SK-N-SH treated with all-trans-retinoic acid at 6 μM for 48 hours (cell line): ENCODE measurements around the gene MMP13.
"Not testable (repeated sequence)": the region's sequence is repeated elsewhere in the genome, so short reads cannot be mapped to it uniquely, and the experiment has no call there.

Experiments
- ATAC-seq: fragments of 200-7000 bp; cut with Tn5 transposase; 3 replicates; pipeline ENCODE4 v1.9.1; 2020; ENCODE audit warnings: mild to moderate bottlenecking, moderate library complexity
- ARNTL ChIP-seq: fragments of 450-650 bp; formaldehyde crosslinking; IDR thresholded peaks from 2 replicates; pipeline ENCODE4 v1.5.0; 2020; ENCODE audit warnings: low read depth, mild to moderate bottlenecking, moderate library complexity, borderline replicate concordance
- CREB5 ChIP-seq: fragments of 250-450 bp; sonication (Bioruptor Pico); IDR thresholded peaks from 2 replicates; pipeline ENCODE4 v1.5.1; 2020; ENCODE audit warnings: low read depth, mild to moderate bottlenecking, moderate library complexity
- CSDC2 ChIP-seq: fragments of 250-450 bp; sonication (Bioruptor Pico); IDR thresholded peaks from 2 replicates; pipeline ENCODE4 v1.5.0; 2020; ENCODE audit warnings: mild to moderate bottlenecking, moderate library complexity
- CSRNP3 ChIP-seq: fragments of 250-450 bp; sonication (Bioruptor Pico); IDR thresholded peaks from 2 replicates; pipeline ENCODE4 v1.5.1; 2021; ENCODE audit warnings: mild to moderate bottlenecking, moderate library complexity
- GLIS3 ChIP-seq: fragments of 250-450 bp; sonication (Bioruptor Pico); IDR thresholded peaks from 2 replicates; pipeline ENCODE4 v1.5.0; 2020; ENCODE audit warnings: mild to moderate bottlenecking, moderate library complexity
- ISL1 ChIP-seq: fragments of 250-450 bp; sonication (Bioruptor Pico); IDR thresholded peaks from 2 replicates; pipeline ENCODE4 v2.1.2; 2022; ENCODE audit warnings: mild to moderate bottlenecking, moderate library complexity
- OSR1 ChIP-seq: fragments of 250-450 bp; sonication (Bioruptor Pico); IDR thresholded peaks from 2 replicates; pipeline ENCODE4 v1.8.0; 2022; ENCODE audit warnings: moderate library complexity, mild to moderate bottlenecking, inconsistent platforms
- PATZ1 ChIP-seq: fragments of 250-450 bp; sonication (Bioruptor Pico); IDR thresholded peaks from 2 replicates; pipeline ENCODE4 v1.8.0; 2020; ENCODE audit warnings: mild to moderate bottlenecking, moderate library complexity, borderline replicate concordance
- POU6F1 ChIP-seq: fragments of 250-450 bp; sonication (Bioruptor Pico); IDR thresholded peaks from 2 replicates; pipeline ENCODE4 v1.8.0; 2021; ENCODE audit warnings: low read depth, mild to moderate bottlenecking, moderate library complexity, borderline replicate concordance
- SNAI2 ChIP-seq: fragments of 250-450 bp; sonication (Bioruptor Pico); IDR thresholded peaks from 2 replicates; pipeline ENCODE4 v1.5.0; 2020; ENCODE audit warnings: mild to moderate bottlenecking, moderate library complexity
- TCF4 ChIP-seq: fragments of 250-450 bp; sonication (Bioruptor Pico); IDR thresholded peaks from 2 replicates; pipeline ENCODE4 v1.8.0; 2021; ENCODE audit warnings: mild to moderate bottlenecking, moderate library complexity, borderline replicate concordance
- TOX ChIP-seq: fragments of 250-450 bp; sonication (Bioruptor Pico); IDR thresholded peaks from 2 replicates; pipeline ENCODE4 v1.8.0; 2021; ENCODE audit warnings: mild to moderate bottlenecking, moderate library complexity, borderline replicate concordance
- TSHZ2 ChIP-seq: fragments of 250-450 bp; sonication (Bioruptor Pico); IDR thresholded peaks from 2 replicates; pipeline ENCODE4 v1.5.0; 2020; ENCODE audit warnings: mild to moderate bottlenecking, moderate library complexity
- ZC3H10 ChIP-seq: fragments of 250-450 bp; sonication (Bioruptor Pico); IDR thresholded peaks from 2 replicates; pipeline ENCODE4 v1.5.1; 2021; ENCODE audit warnings: mild to moderate bottlenecking, moderate library complexity
- ZFP3 ChIP-seq: fragments of 250-450 bp; sonication (Bioruptor Pico); IDR thresholded peaks from 2 replicates; pipeline ENCODE4 v1.5.0; 2020; ENCODE audit warnings: mild to moderate bottlenecking, moderate library complexity
- ZFP30 ChIP-seq: fragments of 450-650 bp; formaldehyde crosslinking; IDR thresholded peaks from 2 replicates; pipeline ENCODE4 v1.5.0; 2022; ENCODE audit warnings: mild to moderate bottlenecking, moderate library complexity
- ZNF565 ChIP-seq: fragments of 450-650 bp; formaldehyde crosslinking; conservative IDR thresholded peaks from 2 replicates; pipeline ENCODE4 v1.5.0; 2020; ENCODE audit warnings: low read depth, mild to moderate bottlenecking, moderate library complexity
- ZNF70 ChIP-seq: fragments of 450-650 bp; formaldehyde crosslinking; IDR thresholded peaks from 2 replicates; pipeline ENCODE4 v1.5.0; 2020; ENCODE audit warnings: mild to moderate bottlenecking, moderate library complexity
- ZNF8 ChIP-seq: fragments of 450-650 bp; formaldehyde crosslinking; IDR thresholded peaks from 2 replicates; pipeline ENCODE4 v1.5.0; 2020; ENCODE audit warnings: mild to moderate bottlenecking, moderate library complexity

MMP13 gene

GRCh38 chr11:102955624-102956023, at the start of gene MMP13:
Gene MMP13, minus strand, starts transcription at chr11:102955732. Its CDS starts 27 bp downstream, at chr11:102955705.
- TF ChIP-seq ZNF565 (CRISPR knock-in tag) (no peak), ISL1 (CRISPR knock-in tag) (no peak), TOX (no peak), ZNF8 (CRISPR knock-in tag) (no peak), ARNTL (CRISPR knock-in tag) (no peak), CSRNP3 (no peak), ZNF70 (CRISPR knock-in tag) (no peak), POU6F1 (CRISPR knock-in tag) (no peak)
- ATAC-seq = no peak

DNA sequence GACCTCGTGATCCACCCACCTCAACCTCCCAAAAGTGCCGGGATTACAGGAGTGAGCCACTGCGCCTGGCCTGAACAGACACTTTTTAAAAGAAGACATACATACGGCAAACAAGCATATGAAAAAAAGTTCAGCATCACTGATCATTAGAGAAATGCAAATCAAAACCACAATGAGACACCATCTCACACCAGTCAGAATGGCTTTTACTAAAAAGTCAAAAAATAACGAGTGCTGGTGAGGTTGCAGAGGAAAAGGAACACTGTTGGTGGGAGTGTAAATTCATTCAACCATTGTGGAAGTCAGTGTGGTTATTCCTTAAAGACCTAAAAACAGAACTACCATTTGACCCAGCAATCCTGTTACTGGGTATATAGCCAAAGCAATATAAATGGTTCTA, 48.7 kb upstream of the MMP13 start:
- ATAC-seq = not testable (repeated sequence)

DNA sequence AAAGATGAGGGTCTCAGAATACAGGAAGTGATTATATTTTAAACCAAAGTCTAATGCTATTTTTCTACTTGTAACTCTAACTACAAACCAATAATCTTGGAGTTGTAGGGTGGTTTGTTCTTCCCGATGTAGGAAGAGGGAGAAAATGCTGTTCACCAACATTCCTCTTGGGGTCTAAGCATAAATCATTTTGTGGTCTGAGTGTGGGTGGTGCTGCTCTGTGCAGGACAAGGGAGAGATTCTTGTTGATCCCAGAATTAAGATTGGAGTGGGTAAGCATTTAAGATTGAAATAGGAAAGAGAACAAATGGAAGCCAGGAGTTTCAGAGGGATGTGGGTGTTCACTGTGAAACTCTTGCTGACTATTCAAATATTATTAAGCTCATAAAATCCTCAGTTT, 38.6 kb upstream of the MMP13 start:
- no peak for ATAC-seq
- TF ChIP-seq SNAI2 (no peak), ZNF70 (CRISPR knock-in tag) (no peak), CSDC2 (CRISPR knock-in tag) (no peak), ZFP30 (CRISPR knock-in tag) (no peak), ZC3H10 (no peak), TCF4 (no peak), ZFP3 (CRISPR knock-in tag) (no peak), OSR1 (CRISPR knock-in tag) (no peak), POU6F1 (CRISPR knock-in tag) (no peak), ZNF8 (CRISPR knock-in tag) (no peak), PATZ1 (CRISPR knock-in tag) (no peak), GLIS3 (CRISPR knock-in tag) (no peak)
- TF ChIP-seq, all 23 proteins: peak for 0

- ATAC-seq = no peak
- no peak for TF ChIP-seq ZNF70 (CRISPR knock-in tag)
- TF ChIP-seq GLIS3 (CRISPR knock-in tag) = no peak
- no peak for TF ChIP-seq TSHZ2 (CRISPR knock-in tag)
- TF ChIP-seq PATZ1 (CRISPR knock-in tag) = no peak
- no peak for TF ChIP-seq ISL1 (CRISPR knock-in tag)
- TF ChIP-seq CSRNP3 = no peak
- no peak for TF ChIP-seq CREB5
- no peak for TF ChIP-seq SNAI2
- TF ChIP-seq OSR1 (CRISPR knock-in tag) = no peak
- TF ChIP-seq ZC3H10 = no peak
- TF ChIP-seq, all 23 proteins: peak for 0
These were observed 36.2 kb upstream of the MMP13 start for GRCh38 chr11:102991776-102992175.
